HG03097 (cell line): ENCODE results near the gene PHC2.

Experiments
- ATAC-seq: cut with Tn5 transposase; IDR thresholded peaks from one replicate; pipeline ENCODE4 v1.9.1; 2021; ENCODE audit not compliant: unreplicated experiment, low FRiP score

PHC2 gene

DNA sequence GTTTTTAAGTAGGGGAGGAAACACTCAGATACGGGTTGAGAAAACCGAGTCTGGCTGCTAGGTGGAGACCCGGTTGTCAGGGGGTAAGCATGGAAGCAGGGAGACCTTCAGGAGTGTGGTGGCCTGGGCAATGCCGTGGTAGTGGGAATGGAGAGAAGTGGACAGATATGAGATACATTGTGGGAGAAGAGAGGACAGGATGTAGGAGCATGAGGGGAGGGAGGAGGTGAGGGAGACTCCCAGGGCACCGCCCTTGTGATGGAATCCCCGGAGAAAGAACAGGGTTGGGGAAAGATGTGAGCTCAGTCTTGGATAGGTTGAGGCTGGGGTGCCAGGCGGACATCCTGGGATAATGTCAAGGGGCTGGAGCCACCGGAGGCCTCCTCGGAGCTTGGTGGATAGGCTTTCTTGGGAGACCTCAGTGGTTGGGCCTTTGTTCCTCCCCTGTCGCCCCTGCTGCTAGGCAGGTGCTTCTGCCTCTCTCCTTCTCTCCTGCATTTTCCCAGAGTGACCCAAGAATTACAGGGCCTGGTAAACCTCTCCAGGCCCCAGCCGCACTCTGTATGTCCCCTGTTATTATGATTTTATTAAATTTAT lies 153.3 kb downstream of the PHC2 start:
- ATAC-seq, result no peak

DNA sequence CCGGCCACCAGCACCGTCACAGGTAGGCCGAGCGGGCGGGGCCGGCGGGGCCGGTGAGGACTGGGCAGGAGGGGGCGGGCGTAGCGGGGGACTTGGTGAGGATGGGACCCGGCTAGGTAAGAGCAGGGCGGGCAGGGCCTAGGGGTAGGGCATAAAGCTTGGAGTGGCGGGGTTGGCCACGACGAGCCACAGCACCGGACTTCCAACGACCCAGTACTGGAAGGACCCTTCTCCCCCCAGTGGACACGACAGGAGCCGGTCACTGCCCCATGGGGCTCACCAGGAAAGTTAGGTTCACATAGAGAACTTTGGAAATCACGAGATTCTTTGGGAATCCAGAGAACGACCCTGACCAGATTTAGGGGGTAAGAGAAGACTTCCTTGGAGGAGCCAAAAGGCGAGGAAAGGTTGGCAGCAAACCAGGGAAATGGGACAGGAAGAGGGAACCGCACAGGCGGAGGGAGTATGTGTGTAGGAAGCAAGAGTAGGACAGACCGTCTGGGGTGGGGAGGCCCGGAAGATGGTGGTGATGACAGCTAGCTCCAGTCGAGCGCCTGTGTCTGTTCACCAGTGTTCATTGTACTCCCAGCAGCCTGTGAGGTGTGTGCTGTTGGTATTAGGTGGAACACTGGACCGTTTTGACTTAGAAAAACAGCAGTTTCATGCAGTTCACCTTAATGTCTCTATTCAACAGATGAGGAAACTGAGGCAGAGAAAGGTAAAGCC lies 154.2 kb downstream of the PHC2 start:
- no peak for ATAC-seq

DNA sequence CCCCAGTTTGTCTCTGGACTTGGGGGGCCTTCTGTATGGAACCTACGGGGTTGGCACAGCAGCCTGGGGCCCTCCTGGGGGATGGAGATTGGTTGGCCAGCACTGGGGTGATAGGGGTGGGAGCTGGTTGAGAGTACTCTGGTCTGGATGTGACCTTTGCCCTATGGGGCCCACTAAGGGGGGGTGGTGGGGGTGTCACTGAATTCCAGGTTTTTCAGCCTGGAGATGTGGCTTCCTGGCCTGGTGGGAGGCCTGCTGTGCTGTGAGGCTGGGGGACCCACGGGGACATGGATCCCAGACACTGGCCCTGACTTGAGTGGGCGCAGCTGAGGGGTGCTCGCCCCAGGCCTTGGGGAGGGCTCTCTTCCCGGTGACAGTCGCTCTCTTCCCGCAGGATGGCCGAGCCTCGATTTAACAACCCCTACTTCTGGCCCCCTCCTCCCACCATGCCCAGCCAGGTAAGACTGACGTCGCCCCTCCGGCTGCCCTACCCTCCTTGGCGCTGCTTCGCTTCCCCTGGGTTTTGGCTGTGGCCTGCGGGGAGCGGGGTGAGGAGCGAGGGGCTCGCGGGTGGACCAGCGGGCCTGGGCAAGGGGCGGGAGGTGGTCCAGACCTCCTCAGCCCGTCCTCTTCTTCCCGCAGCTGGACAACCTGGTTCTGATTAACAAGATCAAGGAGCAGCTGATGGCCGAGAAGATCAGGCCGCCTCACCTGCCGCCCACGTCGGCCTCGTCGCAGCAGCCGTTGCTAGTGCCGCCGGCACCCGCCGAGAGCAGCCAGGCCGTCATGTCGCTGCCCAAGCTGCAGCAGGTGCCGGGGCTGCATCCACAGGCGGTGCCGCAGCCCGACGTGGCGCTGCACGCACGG lies 155.0 kb downstream of the PHC2 start:
- no peak for ATAC-seq

DNA sequence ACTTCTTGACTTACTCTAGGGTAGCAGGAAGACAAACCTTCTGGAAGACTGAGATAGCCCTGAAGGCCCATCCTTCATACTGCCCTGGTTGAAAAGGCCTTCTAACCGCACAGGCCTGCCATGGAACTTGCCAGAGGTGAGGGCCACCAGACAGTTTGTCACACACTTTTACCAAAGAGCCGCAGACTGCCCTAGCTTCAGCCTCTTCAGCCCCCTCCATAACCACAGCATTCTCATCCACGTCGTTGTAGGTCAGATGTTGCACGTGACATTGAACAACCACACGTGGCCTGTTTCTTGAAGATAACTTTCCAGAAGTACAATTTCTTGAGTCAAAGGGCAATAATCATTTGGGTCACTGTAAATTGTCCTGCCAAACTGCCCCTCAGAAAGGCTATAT lies 155.7 kb downstream of the PHC2 start:
- ATAC-seq, result no peak

DNA sequence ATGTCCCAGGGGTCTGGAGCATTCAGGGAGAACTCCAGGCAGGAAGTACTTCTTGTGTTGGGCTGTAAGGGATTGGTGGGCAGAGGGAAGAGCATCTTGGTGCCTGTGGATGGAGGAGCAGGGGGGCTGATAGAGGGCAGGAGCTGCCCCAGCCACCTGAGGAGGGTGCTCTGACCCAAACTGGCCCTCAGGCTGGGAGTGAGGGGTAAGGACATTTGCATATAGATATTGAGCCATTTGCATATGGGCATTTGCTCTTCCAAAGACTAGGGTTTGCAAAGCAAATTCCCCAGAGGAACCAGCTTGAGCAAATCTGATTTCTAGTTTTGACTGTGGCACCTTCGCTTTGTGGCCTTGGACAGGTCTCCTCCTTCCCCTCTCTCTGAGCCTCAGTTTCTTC lies 156.4 kb downstream of the PHC2 start:
- no peak for ATAC-seq

DNA sequence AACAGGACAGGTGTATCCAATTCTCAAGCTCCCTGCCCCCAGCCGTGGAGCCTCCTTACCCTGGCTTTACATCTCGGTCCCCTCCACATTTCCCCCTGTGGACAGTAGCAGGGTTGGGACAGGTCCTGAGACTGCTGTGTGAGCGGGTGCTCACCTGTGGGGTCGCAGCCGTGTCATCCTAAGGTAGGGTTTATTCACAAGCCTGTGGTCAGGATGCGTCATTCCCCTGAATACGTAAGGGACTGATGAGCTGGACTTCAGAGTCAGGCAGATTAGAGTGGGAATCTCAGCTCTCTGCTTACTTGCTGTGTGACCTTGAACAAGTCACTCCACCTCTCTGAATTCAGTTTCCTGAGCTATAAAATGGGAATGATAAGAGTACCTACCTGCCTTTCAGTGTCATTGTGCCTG lies 156.9 kb downstream of the PHC2 start:
- ATAC-seq, result no peak
